GM12891 (cell line): ENCODE data around the gene TBC1D32.
"Not testable (repeated sequence)": the region's sequence is repeated elsewhere in the genome, so short reads cannot be mapped to it uniquely, and the experiment has no call there.

Experiments
- DNase-seq: peaks from one replicate; pipeline ENCODE4 v3.0.0; 2011; ENCODE audit warnings: low spot score; ENCODE audit not compliant: insufficient read length
- FAIRE-seq: peaks from 2 replicates; lab custom pipeline; 2011; peaks lifted over from hg19 to GRCh38; lab: Jason Lieb, UNC
- PAX5 ChIP-seq: IDR thresholded peaks from 2 replicates; pipeline ENCODE4 v1.6.1; 2011; ENCODE audit warnings: low read length, moderate library complexity, mild to moderate bottlenecking; ENCODE audit not compliant: insufficient read depth, severe bottlenecking
- POLR2A ChIP-seq: IDR thresholded peaks from 2 replicates; pipeline ENCODE4 v1.6.1; 2011; ENCODE audit warnings: low read depth, low read length, control low read depth
- POLR2AphosphoS5 ChIP-seq: IDR thresholded peaks from 2 replicates; pipeline ENCODE4 v1.6.1; 2011; ENCODE audit warnings: low read depth, low read length, control low read depth
- POU2F2 ChIP-seq: IDR thresholded peaks from 2 replicates; pipeline ENCODE4 v1.6.1; 2011; ENCODE audit warnings: low read depth, mild to moderate bottlenecking, control low read depth, low read length, moderate library complexity
- SPI1 ChIP-seq: IDR thresholded peaks from 2 replicates; pipeline ENCODE4 v1.6.1; 2011; ENCODE audit warnings: low read depth, low read length, control low read depth
- TAF1 ChIP-seq: IDR thresholded peaks from 2 replicates; pipeline ENCODE4 v1.6.1; 2011; ENCODE audit warnings: low read depth, low read length, control low read depth

Gene TBC1D32

DNA sequence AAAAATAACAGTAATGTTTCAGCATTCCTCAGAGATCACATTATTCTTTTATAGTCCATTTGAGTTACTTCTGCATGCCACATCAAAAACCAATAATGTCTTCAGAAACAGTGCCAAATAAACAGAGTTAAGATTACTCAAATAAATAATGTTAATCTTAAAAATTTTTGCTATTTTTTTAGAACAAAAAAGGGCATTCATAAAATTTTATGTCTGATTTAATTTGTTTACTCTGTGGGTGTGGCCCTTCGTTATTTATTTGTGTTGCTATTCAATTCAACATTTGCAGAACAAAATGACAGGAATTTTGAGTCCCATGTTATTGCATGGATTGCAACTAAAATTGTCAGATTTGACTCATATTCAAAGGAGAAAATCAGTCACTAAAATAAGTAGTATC lies 18.7 kb upstream of the TBC1D32 start:
- no peak for TF ChIP-seq SPI1
- no peak for TF ChIP-seq POLR2A
- no peak for TF ChIP-seq POU2F2
- no peak for TF ChIP-seq TAF1
- no peak for TF ChIP-seq PAX5
- TF ChIP-seq POLR2AphosphoS5 = no peak
- FAIRE-seq (no peak), DNase-seq (no peak)

DNA sequence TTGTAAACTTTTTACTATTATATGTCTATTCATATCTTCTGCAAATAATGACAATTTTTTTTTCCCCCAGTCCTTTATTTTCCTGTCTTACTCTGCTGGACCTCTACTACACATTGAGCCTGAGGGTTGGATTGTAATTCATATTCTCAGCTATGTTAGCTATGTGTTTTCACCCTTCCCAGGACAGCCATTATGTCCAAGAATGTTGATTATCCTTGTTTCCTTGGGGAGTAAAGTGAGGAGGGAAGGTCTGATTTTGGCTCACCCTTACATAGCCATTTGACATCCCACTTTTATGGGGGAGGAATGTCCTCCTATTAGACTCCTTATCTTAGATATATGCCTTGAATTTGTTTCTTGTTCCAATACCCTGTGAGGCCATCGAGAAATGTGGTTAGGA lies 17.6 kb upstream of the TBC1D32 start:
- TF ChIP-seq PAX5 (no peak), SPI1 (no peak), POLR2AphosphoS5 (no peak), POU2F2 (no peak), POLR2A (no peak), TAF1 (no peak)
- FAIRE-seq (no peak), DNase-seq (no peak)

DNA sequence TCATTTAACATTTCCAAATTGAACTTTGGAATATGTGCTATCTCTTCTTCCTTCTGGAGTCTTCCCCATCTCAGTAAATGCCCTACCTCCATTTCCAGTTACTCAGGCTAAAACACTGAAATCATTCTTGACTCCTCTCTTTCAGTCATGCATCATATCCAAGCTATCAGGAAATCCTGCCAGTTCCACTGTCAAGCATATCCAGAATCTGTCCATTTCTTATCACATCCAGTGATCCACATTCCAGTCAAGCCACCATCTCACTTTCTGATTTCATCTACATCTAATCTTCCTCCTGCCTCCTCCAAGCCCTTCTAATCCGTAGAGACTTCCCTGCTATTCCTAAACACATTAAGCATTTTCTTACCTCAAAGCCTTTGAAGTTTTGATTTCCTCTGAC lies 15.3 kb upstream of the TBC1D32 start:
- TF ChIP-seq SPI1 (no peak), POLR2A (no peak), PAX5 (no peak), POLR2AphosphoS5 (no peak), POU2F2 (no peak), TAF1 (no peak)
- DNase-seq (no peak), FAIRE-seq (no peak)

DNA sequence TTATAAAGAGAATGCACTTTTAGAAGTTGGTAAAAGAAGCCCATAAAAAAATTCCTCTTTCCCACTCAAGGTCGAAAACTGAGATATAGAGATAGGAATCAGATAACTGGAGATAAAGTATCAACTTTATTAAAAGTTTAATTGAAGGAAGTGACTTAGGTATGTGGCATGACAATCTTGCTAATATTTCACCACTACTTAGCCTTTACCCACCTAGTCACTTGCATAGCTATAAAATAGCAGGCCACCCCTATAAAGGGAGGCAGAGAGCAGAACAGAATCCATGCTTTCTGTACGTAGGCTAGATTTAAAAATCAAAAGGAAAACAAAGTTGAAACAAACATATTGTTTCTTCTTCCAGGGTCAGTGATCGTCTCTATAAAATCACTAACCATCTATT lies 13.2 kb upstream of the TBC1D32 start:
- TF ChIP-seq TAF1 = no peak
- no peak for TF ChIP-seq POLR2A
- TF ChIP-seq PAX5 = no peak
- FAIRE-seq (no peak), DNase-seq (no peak)

DNA sequence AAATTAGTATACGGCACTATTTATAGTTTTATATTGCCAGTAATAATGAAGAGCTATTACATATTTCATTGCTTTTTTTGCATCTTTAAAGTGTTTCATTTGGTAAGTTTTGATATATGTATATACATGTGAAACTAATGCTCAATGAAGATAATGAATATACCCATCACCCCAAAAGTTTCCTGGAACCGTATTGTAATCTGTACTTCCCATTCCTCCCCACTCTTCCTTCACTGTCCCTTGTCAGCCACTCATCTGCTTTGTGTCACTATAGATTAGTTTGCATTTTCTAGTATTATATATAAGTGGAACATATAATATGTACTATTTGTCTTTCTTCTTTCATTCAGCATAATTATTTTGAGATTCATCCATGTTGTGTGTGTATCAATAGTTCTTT lies 10.3 kb upstream of the TBC1D32 start:
- TF ChIP-seq POU2F2 = no peak
- no peak for TF ChIP-seq PAX5
- no peak for FAIRE-seq
- no peak for DNase-seq

DNA sequence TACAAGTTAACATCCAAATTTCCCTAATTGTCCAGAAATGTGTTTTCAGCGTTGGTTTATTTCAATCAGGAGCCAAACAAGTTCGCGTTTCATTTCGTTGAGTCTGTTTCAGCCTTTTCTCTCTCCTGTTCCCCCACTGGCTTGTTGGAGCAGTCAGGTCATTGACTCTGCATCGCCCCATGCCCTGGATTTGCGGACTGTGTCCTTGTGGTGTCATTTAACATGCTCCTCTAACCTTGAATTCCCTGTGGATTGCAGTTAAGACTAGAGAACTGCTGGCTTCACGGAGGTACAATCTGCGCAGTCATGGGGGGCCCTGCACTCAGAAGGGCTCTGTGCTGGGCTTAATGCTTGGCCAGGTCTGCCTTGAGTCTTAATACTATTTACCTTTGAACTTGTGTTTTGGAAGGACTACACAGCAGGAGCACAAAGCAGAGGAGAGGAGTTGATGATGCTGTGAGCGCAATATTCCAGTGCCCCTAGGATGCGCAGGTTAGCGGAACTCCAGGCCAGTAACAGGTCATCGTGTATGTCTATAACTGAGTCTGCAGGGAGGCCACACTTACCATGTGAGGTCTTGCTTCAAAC lies 5.5 kb upstream of the TBC1D32 start:
- no peak for FAIRE-seq
- no peak for DNase-seq
- TF ChIP-seq POU2F2 (no peak), TAF1 (no peak), POLR2A (no peak)

DNA sequence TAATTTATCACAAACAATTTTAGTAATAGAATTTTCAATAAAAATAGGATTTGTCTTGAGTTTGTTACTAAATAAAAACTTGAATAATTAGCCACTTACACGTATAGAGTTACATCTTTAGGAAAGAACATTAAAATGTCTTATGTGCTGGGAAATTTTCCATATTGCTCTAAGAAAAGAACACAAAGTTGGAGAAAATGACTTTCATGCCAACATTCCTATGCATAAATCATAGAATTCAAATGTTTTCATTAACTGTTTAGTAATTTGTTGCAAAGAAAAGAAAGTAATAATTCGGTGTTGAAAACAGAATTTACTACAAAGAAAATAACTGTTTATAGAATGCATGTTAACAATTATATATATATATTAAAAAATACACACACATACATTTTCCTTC lies 4.7 kb upstream of the TBC1D32 start:
- no peak for TF ChIP-seq POLR2A
- no peak for TF ChIP-seq TAF1
- TF ChIP-seq POLR2AphosphoS5 = no peak
- TF ChIP-seq SPI1 = no peak
- TF ChIP-seq POU2F2 = no peak
- TF ChIP-seq PAX5 = no peak

DNA sequence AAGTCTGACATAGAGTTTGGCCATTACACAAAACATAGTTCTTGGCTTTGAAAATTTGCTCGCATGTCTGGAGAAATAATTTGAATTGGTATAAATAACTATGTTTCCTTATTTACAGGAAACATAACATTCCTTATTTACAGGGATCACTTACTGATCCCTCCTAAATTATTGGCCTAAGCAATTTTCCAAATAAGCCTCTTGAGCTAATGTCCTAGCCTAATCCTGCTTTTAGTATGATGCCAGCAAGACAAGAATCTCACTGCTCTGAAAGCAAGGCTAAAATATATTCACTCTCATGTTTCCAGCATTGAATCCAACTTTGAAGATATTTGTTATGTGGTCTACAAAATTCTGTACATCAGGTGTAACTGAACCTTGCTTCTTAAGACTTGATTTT lies 4.1 kb upstream of the TBC1D32 start:
- no peak for FAIRE-seq
- TF ChIP-seq SPI1 = no peak
- no peak for TF ChIP-seq POLR2AphosphoS5
- no peak for TF ChIP-seq PAX5
- no peak for TF ChIP-seq POLR2A
- no peak for TF ChIP-seq POU2F2
- no peak for TF ChIP-seq TAF1
- no peak for DNase-seq

More for the DNA sequence above, 4.7 kb upstream of the TBC1D32 start:
- no peak for DNase-seq
- FAIRE-seq = no peak

DNA sequence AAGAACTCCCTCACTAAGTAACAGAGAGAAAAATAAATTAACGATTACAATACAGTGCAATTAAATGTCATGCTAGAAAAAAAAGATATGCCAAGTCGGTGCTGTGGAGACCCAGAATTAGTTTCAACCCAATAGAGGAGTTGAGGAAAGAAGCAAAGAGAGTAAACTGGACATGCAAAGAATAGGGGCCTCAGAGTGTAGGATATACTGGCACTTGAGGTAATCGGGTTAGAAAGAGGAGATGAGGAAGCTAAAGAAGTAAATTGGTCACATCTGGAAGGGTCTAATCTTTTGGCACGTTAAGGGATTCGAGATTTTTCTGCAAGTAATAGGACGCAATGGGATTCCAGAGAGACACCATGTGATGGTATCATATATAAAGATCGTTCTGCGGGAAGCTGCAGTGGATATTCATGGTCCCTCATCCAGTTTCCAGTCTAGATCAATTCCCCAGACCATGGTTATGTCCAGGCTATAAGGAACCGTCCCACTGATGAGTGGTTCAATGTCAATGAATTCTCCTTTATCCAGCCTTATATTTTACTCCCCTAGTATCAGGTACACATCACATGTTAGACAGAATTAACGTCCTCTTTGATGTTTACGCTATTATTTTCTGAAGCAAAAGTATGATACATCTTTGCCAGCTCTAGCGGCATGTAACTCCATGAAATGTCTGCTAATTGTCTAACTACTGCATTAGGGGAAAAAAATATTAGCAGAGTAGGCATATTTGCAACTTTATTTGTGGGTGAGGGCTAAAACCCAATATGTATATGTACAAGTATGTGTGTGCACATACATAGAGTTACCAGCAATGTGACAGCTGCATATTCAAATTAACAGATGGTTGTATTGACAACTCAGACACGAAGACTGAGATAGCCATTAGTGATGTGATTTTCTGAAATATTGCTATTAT lies 1.1 kb upstream of the TBC1D32 start:
- TF ChIP-seq POLR2A = no peak
- no peak for TF ChIP-seq POU2F2
- no peak for TF ChIP-seq PAX5
- TF ChIP-seq POLR2AphosphoS5 = no peak
- TF ChIP-seq TAF1 = no peak
- no peak for TF ChIP-seq SPI1
- DNase-seq (no peak), FAIRE-seq (peak; percentile 74)

DNA sequence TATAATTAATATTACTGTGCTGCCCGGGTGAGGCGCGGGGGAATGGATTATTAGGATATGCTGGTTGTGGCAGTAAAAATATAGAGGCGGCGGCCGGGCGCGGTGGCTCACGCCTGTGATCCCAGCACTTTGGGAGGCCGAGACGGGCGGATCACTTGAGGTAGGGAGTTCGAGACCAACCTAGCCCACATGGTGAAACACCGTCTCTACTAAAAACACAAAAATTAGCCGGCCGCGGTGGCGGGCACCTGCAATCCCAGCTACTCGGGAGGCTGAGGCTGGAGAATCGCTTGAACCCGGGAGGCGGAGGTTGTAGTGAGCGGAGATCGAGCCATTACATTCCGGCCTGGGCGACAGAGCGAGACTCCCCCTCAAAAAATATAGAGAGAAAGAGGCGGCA lies 586 bp downstream of the TBC1D32 start:
- not testable (repeated sequence) for DNase-seq, FAIRE-seq
